H1 (cell line): Measurements from ENCODE around the gene HLA-A. TPM values are rescaled to one million over a fixed set of nuclear protein-coding genes. Genes with fewer than 3 reads are reported as not detected.
A peak's percentile ranks its signal among the peaks of the same experiment; 100 is the strongest.

Experiments
- CTCF ChIA-PET: fragments of 300-600 bp; sonication (Branson Sonifier 250); formaldehyde crosslinking; loops from one replicate; lab custom pipeline; 2021; ENCODE audit not compliant: partially characterized antibody; lab: Charles Lee
- POLR2A ChIA-PET: fragments of 300-600 bp; sonication (Branson Sonifier 250); formaldehyde crosslinking; loops from one replicate; lab custom pipeline; 2021; ENCODE audit warnings: inconsistent platforms; ENCODE audit not compliant: partially characterized antibody; lab: Charles Lee
- DNase-seq, 2 experiments: peaks; one replicate each; pipeline versions ENCODE4 v3.0.0 to v3.0.0-alpha.2; 2010 to 2022; ENCODE audit warnings: low spot score in 2 of 2, low read depth in 1 of 2, mixed read lengths in 1 of 2
- FAIRE-seq: peaks from 2 replicates; lab custom pipeline; 2011; peaks lifted over from hg19 to GRCh38; lab: Jason Lieb, UNC
- H2AFZ ChIP-seq: 2 replicates; pipeline ENCODE4 v1.8.1; 2012; ENCODE audit warnings: low read length, inconsistent platforms
- H2AK5ac ChIP-seq: 2 replicates; pipeline ENCODE4 v1.6.1; 2013; ENCODE audit warnings: low read depth, low read length
- H2BK120ac ChIP-seq: replicated peaks from 2 replicates; pipeline ENCODE3; 2013; ENCODE audit warnings: low read depth, low read length, inconsistent platforms
- H2BK12ac ChIP-seq: 2 replicates; pipeline ENCODE4 v1.6.1; 2013; ENCODE audit warnings: low read depth, low read length
- H2BK15ac ChIP-seq: 2 replicates; pipeline ENCODE4 v1.6.1; 2013; ENCODE audit warnings: low read length
- H2BK20ac ChIP-seq: 2 replicates; pipeline ENCODE4 v1.6.1; 2013; ENCODE audit warnings: low read length
- H2BK5ac ChIP-seq: 2 replicates; pipeline ENCODE4 v1.6.1; 2013; ENCODE audit warnings: low read depth, low read length
- H3K14ac ChIP-seq: 2 replicates; pipeline ENCODE4 v1.6.1; 2013; ENCODE audit warnings: inconsistent platforms; ENCODE audit not compliant: insufficient read length
- H3K18ac ChIP-seq: 2 replicates; pipeline ENCODE4 v1.6.1; 2013; ENCODE audit warnings: low read length; ENCODE audit errors: extremely low read depth
- H3K23ac ChIP-seq: 2 replicates; pipeline ENCODE4 v1.6.1; 2013; ENCODE audit warnings: inconsistent platforms; ENCODE audit not compliant: insufficient read length
- H3K23me2 ChIP-seq: 2 replicates; pipeline ENCODE4 v1.6.1; 2013; ENCODE audit warnings: low read depth, low read length
- H3K27ac ChIP-seq: 2 replicates; pipeline ENCODE4 v1.6.1; 2011; ENCODE audit warnings: low read depth, low read length, inconsistent platforms
- H3K27me3 ChIP-seq, 4 experiments: replicated peaks in 1 of 4; 1 replicate in 1 of 4; 2 replicates in 3 of 4; pipeline versions ENCODE4 v1.6.1 to v1.8.1; 2011 to 2013; ENCODE audit warnings: low read length in 3 of 4, mild to moderate bottlenecking in 3 of 4, inconsistent platforms in 2 of 4, mixed read lengths in 2 of 4, moderate library complexity in 1 of 4; ENCODE audit not compliant: control insufficient read depth in 3 of 4, insufficient read depth in 3 of 4; ENCODE audit errors: extremely low read depth in 1 of 4
- H3K36me3 ChIP-seq, 4 experiments: 2 replicates each; pipeline versions ENCODE4 v1.6.1 to v1.8.1; 2011 to 2013; ENCODE audit warnings: mild to moderate bottlenecking in 4 of 4, low read length in 3 of 4, moderate library complexity in 2 of 4, control low read depth in 1 of 4, inconsistent platforms in 1 of 4; ENCODE audit not compliant: insufficient read depth in 4 of 4, control insufficient read depth in 2 of 4
- H3K4ac ChIP-seq: replicated peaks from 2 replicates; pipeline ENCODE3; 2013; ENCODE audit warnings: low read length, low read depth, mixed read lengths, inconsistent platforms; ENCODE audit not compliant: insufficient read length
- H3K4me1 ChIP-seq, 4 experiments: replicated peaks in 1 of 4; 1 replicate in 1 of 4; 2 replicates in 3 of 4; pipeline versions ENCODE4 v1.6.1 to v1.8.1; 2011 to 2013; ENCODE audit warnings: low read length in 3 of 4, inconsistent platforms in 2 of 4, mixed read lengths in 1 of 4; ENCODE audit not compliant: insufficient read depth in 4 of 4, control insufficient read depth in 3 of 4
- H3K4me2 ChIP-seq, 2 experiments: 2 replicates each; pipeline versions ENCODE4 v1.6.1 to v1.8.1; 2011 to 2013; ENCODE audit warnings: low read depth in 2 of 2, low read length in 2 of 2, control low read depth in 1 of 2, inconsistent platforms in 1 of 2, mild to moderate bottlenecking in 1 of 2; ENCODE audit not compliant: insufficient read depth in 1 of 2
- H3K4me3 ChIP-seq, 4 experiments: fragments of 200-600, 300-600 bp in 1 of 4; sonication (generic), shearing (Covaris generic), sonication (Bioruptor Twin) in 1 of 4; 2 replicates each; pipeline versions ENCODE4 v1.5.1 to v1.8.1; 2011 to 2016; ENCODE audit warnings: low read length in 4 of 4, low read depth in 3 of 4, control low read depth in 2 of 4, inconsistent platforms in 2 of 4, mild to moderate bottlenecking in 2 of 4, mixed read lengths in 1 of 4, moderate library complexity in 1 of 4; ENCODE audit not compliant: insufficient read depth in 2 of 4; ENCODE audit errors: extremely low read depth in 1 of 4
- H3K56ac ChIP-seq: replicated peaks from 2 replicates; pipeline ENCODE3; 2013; ENCODE audit warnings: low read depth, mild to moderate bottlenecking, mixed read lengths, low read length, inconsistent platforms; ENCODE audit not compliant: insufficient read length
- H3K79me1 ChIP-seq: 2 replicates; pipeline ENCODE4 v1.6.1; 2013; ENCODE audit warnings: low read depth, low read length, control low read depth
- H3K79me2 ChIP-seq, 2 experiments: 2 replicates each; pipeline versions ENCODE4 v1.6.1 to v1.8.1; 2012 to 2013; ENCODE audit warnings: low read length in 2 of 2, mild to moderate bottlenecking in 2 of 2, inconsistent platforms in 1 of 2; ENCODE audit not compliant: insufficient read depth in 2 of 2, control insufficient read depth in 1 of 2
- H3K9ac ChIP-seq, 4 experiments: replicated peaks in 1 of 4; 1 replicate in 1 of 4; 2 replicates in 3 of 4; pipeline versions ENCODE4 v1.6.1 to v1.8.1; 2011 to 2013; ENCODE audit warnings: low read depth in 3 of 4, low read length in 3 of 4, control low read depth in 2 of 4, mild to moderate bottlenecking in 2 of 4, moderate library complexity in 2 of 4, inconsistent platforms in 1 of 4; ENCODE audit errors: extremely low read depth in 1 of 4
- H3K9me3 ChIP-seq, 2 experiments: 2 replicates each; pipeline versions ENCODE4 v1.6.1 to v1.8.1; 2012 to 2013; ENCODE audit warnings: mild to moderate bottlenecking in 2 of 2, moderate library complexity in 2 of 2, control low read depth in 1 of 2, inconsistent platforms in 1 of 2, low read depth in 1 of 2, low read length in 1 of 2, mixed read lengths in 1 of 2; ENCODE audit not compliant: insufficient read depth in 2 of 2
- H4K20me1 ChIP-seq, 2 experiments: replicated peaks in 1 of 2; 2 replicates each; pipeline versions ENCODE3 to v1.8.1; 2011 to 2013; ENCODE audit warnings: inconsistent platforms in 2 of 2, low read length in 2 of 2, mild to moderate bottlenecking in 1 of 2; ENCODE audit not compliant: insufficient read depth in 2 of 2, control insufficient read depth in 1 of 2
- H4K5ac ChIP-seq: 2 replicates; pipeline ENCODE4 v1.6.1; 2013; ENCODE audit warnings: low read length, low read depth, mixed read lengths, inconsistent platforms; ENCODE audit not compliant: insufficient read length
- H4K8ac ChIP-seq: 2 replicates; pipeline ENCODE4 v1.8.0; 2013; ENCODE audit warnings: mild to moderate bottlenecking, moderate library complexity, low read length, inconsistent platforms; ENCODE audit not compliant: insufficient read depth; ENCODE audit errors: extremely low read depth
- H4K91ac ChIP-seq: replicated peaks from 2 replicates; pipeline ENCODE3; 2013; ENCODE audit warnings: low read length, mixed read lengths, inconsistent platforms; ENCODE audit not compliant: insufficient read length
- ASH2L ChIP-seq: fragments of 200-600, 300-600 bp; sonication (generic); IDR thresholded peaks from one replicate; pipeline ENCODE4 v1.7.1; 2017; ENCODE audit warnings: low read length
- BCL11A ChIP-seq, 2 experiments: IDR thresholded peaks; one replicate each; pipeline ENCODE4 v1.6.1; 2011; ENCODE audit warnings: low read depth in 2 of 2, low read length in 2 of 2, mild to moderate bottlenecking in 2 of 2
- CHD2 ChIP-seq: IDR thresholded peaks from 2 replicates; pipeline ENCODE4 v1.6.1; 2012; ENCODE audit warnings: low read length, improper control_type of control experiment
- NANOG ChIP-seq: IDR thresholded peaks from 2 replicates; pipeline ENCODE4 v1.6.1; 2011; ENCODE audit warnings: low read length, low read depth, mild to moderate bottlenecking, inconsistent platforms; ENCODE audit not compliant: insufficient read depth, poor library complexity, severe bottlenecking
- RXRA ChIP-seq: IDR thresholded peaks from 2 replicates; pipeline ENCODE4 v1.6.1; 2011; ENCODE audit warnings: low read depth, mild to moderate bottlenecking, low read length, moderate library complexity; ENCODE audit not compliant: insufficient read depth
- SP4 ChIP-seq: IDR thresholded peaks from 2 replicates; pipeline ENCODE4 v1.6.1; 2012; ENCODE audit warnings: low read length, inconsistent platforms
- SRF ChIP-seq: IDR thresholded peaks from 2 replicates; pipeline ENCODE4 v1.6.1; 2011; ENCODE audit warnings: mild to moderate bottlenecking, low read depth, low read length, moderate library complexity
- SUZ12 ChIP-seq: fragments of 200-600 bp; sonication (generic); IDR thresholded peaks from 2 replicates; pipeline ENCODE4 v1.6.1; 2012; ENCODE audit warnings: mild to moderate bottlenecking, inconsistent platforms, low read length, moderate library complexity, mixed read lengths
- TBP ChIP-seq: IDR thresholded peaks from 2 replicates; pipeline ENCODE4 v1.6.1; 2011; ENCODE audit warnings: low read depth, low read length, improper control_type of control experiment
- WGBS, 2 experiments: shearing (Covaris generic) in 1 of 2; methylation state at CpG; one replicate each; pipeline versions ENCODE4 v1.1.6 to v1.1.7; 2013 to 2015; ENCODE audit warnings: low lambda C conversion rate in 2 of 2, mixed read lengths in 2 of 2, inconsistent platforms in 1 of 2, low coverage in 1 of 2, missing lambda C conversion rate in 1 of 2; ENCODE audit not compliant: insufficient replicate concordance in 2 of 2, insufficient coverage in 1 of 2, insufficient read length in 1 of 2; ENCODE audit errors: extremely low coverage in 1 of 2, missing lambda C conversion rate in 1 of 2; 5-methylcytosine and 5-hydroxymethylcytosine counted together
- polyA plus RNA-seq, 7 experiments: library from polyadenylated mRNA; depleted of rRNA in 3 of 7; stranded (reverse) in 5 of 7; unstranded in 2 of 7; fragments of >200 nt in 5 of 7; fragments of 200-250 nt in 2 of 7; gene quantifications; 1 replicate in 5 of 7; 2 replicates in 1 of 7; 4 replicates in 1 of 7; pipeline versions ENCODE4 v1.2.1 to v1.2.3, GENCODE V29; 2011 to 2013; ENCODE audit warnings: missing spikeins in 2 of 7, mixed read lengths in 2 of 7
- total RNA-seq: library from RNA; stranded (reverse); fragmentation: NEBNext Ultra II Directional; extraction: Animal tissue kit (Norgen Biotek cat#: 25700); gene quantifications from 2 replicates; pipeline ENCODE4 v1.2.1, GENCODE V29; 2021

The HLA-A gene
- total and polyA plus RNA-seq, 2 of the 8 experiments (the other 6 are each of a cell fraction or from before 2014, with no cell fraction given) = 221 to 474 TPM

DNA sequence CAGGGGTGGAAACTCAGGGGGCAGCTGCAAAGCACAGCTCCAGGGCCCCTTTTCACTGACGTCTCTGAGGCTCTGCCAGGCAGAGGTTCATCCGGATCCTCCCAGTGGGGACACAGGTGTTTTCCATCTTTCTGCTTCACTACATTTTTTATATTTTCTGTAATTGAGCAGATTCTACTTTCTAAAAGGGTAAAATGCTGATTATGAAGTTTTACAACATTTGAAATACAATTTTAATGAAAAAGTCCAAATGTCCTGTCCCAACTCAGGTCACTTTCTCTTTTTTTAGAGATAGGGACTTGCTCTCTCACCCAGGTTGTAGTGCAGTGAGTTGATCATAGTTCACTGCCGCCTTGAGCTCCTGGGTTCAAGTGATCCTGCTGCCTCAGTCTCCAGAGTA, 41.9 kb downstream of the HLA-A start:
- Histone ChIP-seq H3K14ac (no peak overlapping the region), H3K56ac (no peak overlapping the region), H3K4me3 (no peak overlapping the region), H3K18ac (no peak overlapping the region), H3K23ac (no peak overlapping the region), H2AFZ (no peak overlapping the region), H2AK5ac (no peak overlapping the region), H3K79me1 (no peaks in the 10 kb centered on the region), H2BK5ac (no peak overlapping the region), H3K23me2 (peaks cover 3% of the 10 kb centered on the region; the same call in 1 of the 2 replicates), H4K8ac (0 out of 2 replicates have a peak overlapping the region, but pooled peaks have one; percentile 43), H3K4ac (no peak overlapping the region), H4K20me1 (no peaks in the 10 kb centered on the region), H3K27ac (no peak overlapping the region), H3K36me3 (no peaks in the 10 kb centered on the region), H4K91ac (no peak overlapping the region), H4K5ac (no peak overlapping the region), H3K9me3 (no peaks in the 10 kb centered on the region), H2BK12ac (no peak overlapping the region), H3K4me1 (no peaks in the 10 kb centered on the region; a peak in 1 of 7 replicates), H2BK20ac (no peak overlapping the region), H3K79me2 (no peaks in the 10 kb centered on the region), H2BK120ac (no peak overlapping the region), H3K9ac (no peak overlapping the region), H3K4me2 (no peak overlapping the region), H2BK15ac (no peak overlapping the region), H3K27me3 (peaks cover 0 to 4% (median 0%) of the 10 kb centered on the region in 4 experiments; a peak in 1 of 7 replicates)
- DNase-seq (no peak), FAIRE-seq (no peak)
- 90% methylated on average over 3 of the region's 3 CpGs; no CpG with 5 or more reads in 1 of the 2 experiments for WGBS, 2 experiments
- POLR2A ChIA-PET = no interaction called here
- TF ChIP-seq RXRA (no peak), SP4 (no peak), SUZ12 (no peak), SRF (no peak), ASH2L (no peak), NANOG (no peak), BCL11A (IDR thresholded peaks at IDR 0.05; ENCODE audit: low read depth in 2 of 2, low read length in 2 of 2) (no peak), TBP (no peak), CHD2 (no peak)
- CTCF ChIA-PET = interaction anchor here (0.8 to 2.7 kb wide), 3 partner anchors 9 to 150 kb away, joined by 3 to 9 read pairs (median 4); no protein-coding TSS in a partner anchor
